ENCODE results near the gene TAS2R41.

The TAS2R41 gene

GRCh38 chr7:143504937-143505297 lies 27.2 kb downstream of the TAS2R41 start:
- no peaks in the 10 kb centered on the region for H3K9me3 ChIP-seq (ENCODE audit: control insufficient read depth, low read length)
- no peak overlapping the region for H3K27ac ChIP-seq (ENCODE audit: low read depth, low read length, severe bottlenecking)
- no peaks in the 10 kb centered on the region for H3K36me3 ChIP-seq (ENCODE audit: control insufficient read depth, insufficient read depth, low read length)
- H3K4me3 ChIP-seq (ENCODE audit: extremely low read depth, insufficient read depth, low read length, poor library complexity, severe bottlenecking) = no peak overlapping the region
- peaks cover 9% of the 10 kb centered on the region for H3K4me1 ChIP-seq (ENCODE audit: control insufficient read depth, insufficient read depth, low read length, poor library complexity, severe bottlenecking)

- Histone ChIP-seq H3K36me3 (ENCODE audit: control insufficient read depth, insufficient read depth, low read length) (no peaks in the 10 kb centered on the region), H3K9me3 (ENCODE audit: control insufficient read depth, low read length) (no peaks in the 10 kb centered on the region), H3K4me3 (ENCODE audit: extremely low read depth, insufficient read depth, low read length, poor library complexity, severe bottlenecking) (no peak overlapping the region), H3K4me1 (ENCODE audit: control insufficient read depth, insufficient read depth, low read length, poor library complexity, severe bottlenecking) (peaks cover under 1% of the 10 kb centered on the region), H3K27ac (ENCODE audit: low read depth, low read length, severe bottlenecking) (no peak overlapping the region)
- WGBS, 2 experiments (ENCODE audit: insufficient coverage in 2 of 2) = no CpG with 5 or more reads among the region's 2 CpGs
Observed at GRCh38 chr7:143505838-143506237, 28.2 kb downstream of the TAS2R41 start.

- no peak overlapping the region for H3K27ac ChIP-seq (ENCODE audit: low read depth, low read length, severe bottlenecking)
- peaks cover 4% of the 10 kb centered on the region for H3K4me1 ChIP-seq (ENCODE audit: control insufficient read depth, insufficient read depth, low read length, poor library complexity, severe bottlenecking)
- H3K4me3 ChIP-seq (ENCODE audit: extremely low read depth, insufficient read depth, low read length, poor library complexity, severe bottlenecking) = no peak overlapping the region
- no peaks in the 10 kb centered on the region for H3K36me3 ChIP-seq (ENCODE audit: control insufficient read depth, insufficient read depth, low read length)
- 88 to 89% methylated on average over 3 of the region's 3 CpGs for WGBS, 2 experiments (ENCODE audit: insufficient coverage in 2 of 2)
- H3K9me3 ChIP-seq (ENCODE audit: control insufficient read depth, low read length) = no peaks in the 10 kb centered on the region
Observed at GRCh38 chr7:143507094-143507518, 29.4 kb downstream of the TAS2R41 start.

GRCh38 chr7:143507534-143508055 lies 29.9 kb downstream of the TAS2R41 start:
- Histone ChIP-seq H3K4me1 (ENCODE audit: control insufficient read depth, insufficient read depth, low read length, poor library complexity, severe bottlenecking) (peaks cover 7% of the 10 kb centered on the region), H3K36me3 (ENCODE audit: control insufficient read depth, insufficient read depth, low read length) (no peaks in the 10 kb centered on the region), H3K4me3 (ENCODE audit: extremely low read depth, insufficient read depth, low read length, poor library complexity, severe bottlenecking) (no peak overlapping the region), H3K27ac (ENCODE audit: low read depth, low read length, severe bottlenecking) (no peak overlapping the region), H3K9me3 (ENCODE audit: control insufficient read depth, low read length) (no peaks in the 10 kb centered on the region)
- WGBS, 2 experiments (ENCODE audit: insufficient coverage in 2 of 2) = 94 to 95% methylated on average over 2 of the region's 5 CpGs

GRCh38 chr7:143510854-143511592 lies 33.4 kb downstream of the TAS2R41 start:
- 98% methylated on average over 53 to 59 of the region's 65 CpGs for WGBS, 2 experiments (ENCODE audit: insufficient coverage in 2 of 2)
- Histone ChIP-seq H3K36me3 (ENCODE audit: control insufficient read depth, insufficient read depth, low read length) (no peaks in the 10 kb centered on the region), H3K9me3 (ENCODE audit: control insufficient read depth, low read length) (no peaks in the 10 kb centered on the region), H3K27ac (ENCODE audit: low read depth, low read length, severe bottlenecking) (no peak overlapping the region), H3K4me3 (ENCODE audit: extremely low read depth, insufficient read depth, low read length, poor library complexity, severe bottlenecking) (no peak overlapping the region), H3K4me1 (ENCODE audit: control insufficient read depth, insufficient read depth, low read length, poor library complexity, severe bottlenecking) (peaks cover 21% of the 10 kb centered on the region)

GRCh38 chr7:143511593-143512047 lies 33.9 kb downstream of the TAS2R41 start:
- no peak overlapping the region for H3K27ac ChIP-seq (ENCODE audit: low read depth, low read length, severe bottlenecking)
- no peaks in the 10 kb centered on the region for H3K36me3 ChIP-seq (ENCODE audit: control insufficient read depth, insufficient read depth, low read length)
- H3K9me3 ChIP-seq (ENCODE audit: control insufficient read depth, low read length) = no peaks in the 10 kb centered on the region
- H3K4me1 ChIP-seq (ENCODE audit: control insufficient read depth, insufficient read depth, low read length, poor library complexity, severe bottlenecking) = peaks cover 21% of the 10 kb centered on the region
- 94 to 96% methylated on average over 13 to 20 of the region's 23 CpGs for WGBS, 2 experiments (ENCODE audit: insufficient coverage in 2 of 2)
- no peak overlapping the region for H3K4me3 ChIP-seq (ENCODE audit: extremely low read depth, insufficient read depth, low read length, poor library complexity, severe bottlenecking)

- Histone ChIP-seq H3K4me3 (ENCODE audit: extremely low read depth, insufficient read depth, low read length, poor library complexity, severe bottlenecking) (no peak overlapping the region), H3K27ac (ENCODE audit: low read depth, low read length, severe bottlenecking) (peak overlapping the region; percentile 23), H3K9me3 (ENCODE audit: control insufficient read depth, low read length) (no peaks in the 10 kb centered on the region), H3K36me3 (ENCODE audit: control insufficient read depth, insufficient read depth, low read length) (no peaks in the 10 kb centered on the region), H3K4me1 (ENCODE audit: control insufficient read depth, insufficient read depth, low read length, poor library complexity, severe bottlenecking) (peaks cover 24% of the 10 kb centered on the region)
- 89 to 98% methylated on average over 5 to 7 of the region's 8 CpGs for WGBS, 2 experiments (ENCODE audit: insufficient coverage in 2 of 2)
Observed at GRCh38 chr7:143512488-143513340, 35.0 kb downstream of the TAS2R41 start.

- no peaks in the 10 kb centered on the region for H3K9me3 ChIP-seq (ENCODE audit: control insufficient read depth, low read length)
- H3K4me1 ChIP-seq (ENCODE audit: control insufficient read depth, insufficient read depth, low read length, poor library complexity, severe bottlenecking) = peaks cover 37% of the 10 kb centered on the region
- no CpG with 5 or more reads among the region's 2 CpGs for WGBS, 2 experiments (ENCODE audit: insufficient coverage in 2 of 2)
- H3K36me3 ChIP-seq (ENCODE audit: control insufficient read depth, insufficient read depth, low read length) = no peaks in the 10 kb centered on the region
- H3K27ac ChIP-seq (ENCODE audit: low read depth, low read length, severe bottlenecking) = no peak overlapping the region
- H3K4me3 ChIP-seq (ENCODE audit: extremely low read depth, insufficient read depth, low read length, poor library complexity, severe bottlenecking) = no peak overlapping the region
Observed at GRCh38 chr7:143514487-143514886, 36.8 kb downstream of the TAS2R41 start.

- Histone ChIP-seq H3K27ac (ENCODE audit: low read depth, low read length, severe bottlenecking) (no peak overlapping the region), H3K4me1 (ENCODE audit: control insufficient read depth, insufficient read depth, low read length, poor library complexity, severe bottlenecking) (peaks cover 41% of the 10 kb centered on the region), H3K9me3 (ENCODE audit: control insufficient read depth, low read length) (no peaks in the 10 kb centered on the region), H3K4me3 (ENCODE audit: extremely low read depth, insufficient read depth, low read length, poor library complexity, severe bottlenecking) (no peak overlapping the region), H3K36me3 (ENCODE audit: control insufficient read depth, insufficient read depth, low read length) (no peaks in the 10 kb centered on the region)
- WGBS, 2 experiments (ENCODE audit: insufficient coverage in 2 of 2) = 100% methylated on average over 2 of the region's 3 CpGs
Observed at GRCh38 chr7:143514995-143515735, 37.5 kb downstream of the TAS2R41 start.

- H3K36me3 ChIP-seq (ENCODE audit: control insufficient read depth, insufficient read depth, low read length) = no peaks in the 10 kb centered on the region
- WGBS, 2 experiments (ENCODE audit: insufficient coverage in 2 of 2) = no CpG with 5 or more reads among the region's 2 CpGs
- H3K9me3 ChIP-seq (ENCODE audit: control insufficient read depth, low read length) = no peaks in the 10 kb centered on the region
- peaks cover 43% of the 10 kb centered on the region for H3K4me1 ChIP-seq (ENCODE audit: control insufficient read depth, insufficient read depth, low read length, poor library complexity, severe bottlenecking)
- no peak overlapping the region for H3K4me3 ChIP-seq (ENCODE audit: extremely low read depth, insufficient read depth, low read length, poor library complexity, severe bottlenecking)
- H3K27ac ChIP-seq (ENCODE audit: low read depth, low read length, severe bottlenecking) = no peak overlapping the region
Observed at GRCh38 chr7:143516981-143517380, 39.3 kb downstream of the TAS2R41 start.
